Fibroblast of peridontal ligament (primary cell): ENCODE results near the gene EXO5.
A peak's percentile ranks its signal among the peaks of the same experiment; 100 is the strongest.
"Not testable (repeated sequence)": the region's sequence is repeated elsewhere in the genome, so short reads cannot be mapped to it uniquely, and the experiment has no call there.

Experiments used
- DNase-seq: peaks from one replicate; pipeline ENCODE4 v3.0.0-alpha.2; 2010; ENCODE audit errors: extremely low read depth

Gene EXO5, protein sequence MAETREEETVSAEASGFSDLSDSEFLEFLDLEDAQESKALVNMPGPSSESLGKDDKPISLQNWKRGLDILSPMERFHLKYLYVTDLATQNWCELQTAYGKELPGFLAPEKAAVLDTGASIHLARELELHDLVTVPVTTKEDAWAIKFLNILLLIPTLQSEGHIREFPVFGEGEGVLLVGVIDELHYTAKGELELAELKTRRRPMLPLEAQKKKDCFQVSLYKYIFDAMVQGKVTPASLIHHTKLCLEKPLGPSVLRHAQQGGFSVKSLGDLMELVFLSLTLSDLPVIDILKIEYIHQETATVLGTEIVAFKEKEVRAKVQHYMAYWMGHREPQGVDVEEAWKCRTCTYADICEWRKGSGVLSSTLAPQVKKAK

DNA sequence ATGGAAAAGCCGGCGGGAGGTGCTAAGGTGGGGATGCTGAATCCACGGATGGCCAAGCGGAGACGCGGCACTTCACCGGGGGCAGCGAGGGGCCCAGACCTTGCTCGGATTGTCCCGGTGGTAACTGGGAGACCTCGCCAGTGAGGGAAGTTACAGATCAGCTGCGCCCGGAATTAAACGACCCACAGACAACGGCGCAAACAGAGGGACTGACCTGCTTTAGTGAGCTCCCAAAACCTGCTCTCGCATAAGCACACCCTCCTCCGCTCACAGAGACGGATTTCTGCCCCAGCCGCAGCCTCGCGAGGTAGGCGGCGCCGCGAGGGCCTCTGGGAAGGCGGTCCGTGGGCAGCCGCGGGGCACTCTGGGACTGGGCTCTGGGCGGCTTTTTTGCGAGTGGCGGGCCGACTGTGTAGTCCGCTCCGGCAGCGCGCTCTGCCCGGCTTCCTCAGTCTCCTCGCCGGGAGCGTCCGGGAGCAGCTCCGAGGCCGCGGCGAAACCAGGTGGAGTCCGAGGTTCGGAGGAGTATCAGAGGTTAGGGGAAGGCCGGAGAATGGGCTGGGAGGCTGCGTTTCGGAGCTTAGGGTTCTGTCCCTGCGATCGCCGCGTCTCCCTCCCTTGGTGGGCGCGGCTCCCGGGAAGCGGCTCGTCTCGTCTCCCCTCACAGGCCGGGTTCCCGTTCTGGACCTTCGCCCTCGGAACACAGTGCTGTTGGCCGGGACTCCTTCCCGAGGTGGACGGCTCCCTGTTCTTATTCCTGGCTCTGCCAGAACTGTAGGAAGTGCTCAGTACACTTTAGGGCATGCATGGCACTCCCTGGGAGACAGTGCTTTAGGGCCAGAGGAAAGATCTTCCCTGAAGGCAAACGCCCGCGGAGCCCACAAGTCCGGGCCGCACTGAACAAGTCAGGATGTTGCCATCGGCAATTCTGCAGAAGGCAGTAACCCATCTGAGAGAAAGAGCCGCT lies at the start of gene EXO5:
Gene EXO5, plus strand, starts transcription at position 393 of the 967 bp plus-strand sequence. CDS start 5,778 bp downstream, outside the sequence.
- peak; percentile 66 for DNase-seq

DNA sequence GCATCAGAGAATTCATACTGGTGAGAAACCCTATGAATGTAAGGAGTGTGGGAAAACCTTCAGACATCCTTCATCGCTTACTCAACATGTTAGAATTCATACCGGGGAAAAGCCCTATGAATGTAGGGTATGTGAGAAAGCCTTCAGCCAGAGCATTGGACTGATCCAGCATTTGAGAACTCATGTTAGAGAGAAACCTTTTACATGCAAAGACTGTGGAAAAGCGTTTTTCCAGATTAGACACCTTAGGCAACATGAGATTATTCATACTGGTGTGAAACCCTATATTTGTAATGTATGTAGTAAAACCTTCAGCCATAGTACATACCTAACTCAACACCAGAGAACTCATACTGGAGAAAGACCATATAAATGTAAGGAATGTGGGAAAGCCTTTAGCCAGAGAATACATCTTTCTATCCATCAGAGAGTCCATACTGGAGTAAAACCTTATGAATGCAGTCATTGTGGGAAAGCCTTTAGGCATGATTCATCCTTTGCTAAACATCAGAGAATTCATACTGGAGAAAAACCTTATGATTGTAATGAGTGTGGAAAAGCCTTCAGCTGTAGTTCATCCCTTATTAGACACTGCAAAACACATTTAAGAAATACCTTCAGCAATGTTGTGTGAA lies 45.5 kb upstream of the EXO5 start:
- DNase-seq = peak; percentile 10

DNA sequence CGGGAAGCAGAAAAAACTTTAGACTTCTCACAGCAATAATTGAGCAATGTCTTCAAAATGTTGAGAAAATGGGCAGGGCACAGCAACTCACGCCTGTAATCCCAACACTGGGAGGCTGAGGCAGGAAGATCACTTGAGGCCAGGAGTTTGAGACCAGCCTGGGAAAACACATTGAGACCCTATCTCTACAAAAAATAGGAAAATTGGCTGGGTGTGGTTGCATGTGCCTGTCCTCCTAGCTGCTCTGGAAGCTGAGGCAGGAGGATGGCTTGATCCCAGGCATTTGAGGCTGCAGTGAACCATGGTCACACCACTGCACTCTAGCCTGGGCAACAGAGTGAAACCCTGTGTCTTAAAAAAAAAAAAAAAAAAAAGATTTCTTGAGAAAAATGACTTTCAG lies 39.2 kb upstream of the EXO5 start:
- no peak for DNase-seq

DNA sequence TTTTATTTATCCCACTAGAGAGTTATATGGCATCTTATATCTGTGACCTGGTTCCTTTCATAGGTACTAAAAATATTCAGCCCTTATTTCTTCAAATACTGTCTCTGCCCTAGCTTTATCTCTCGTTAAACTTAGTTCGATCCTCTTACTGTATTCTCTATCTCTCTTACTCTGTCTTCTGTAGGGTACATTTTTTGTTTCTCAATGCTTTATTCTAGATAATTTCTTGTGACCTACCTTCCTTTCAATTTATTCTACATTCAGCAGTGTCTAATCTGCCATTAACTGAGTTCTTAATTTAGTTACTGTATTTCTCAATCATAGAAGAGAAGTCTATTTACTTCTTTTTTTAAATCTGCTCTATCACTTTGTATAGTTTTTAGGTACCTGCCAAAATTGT lies 33.3 kb upstream of the EXO5 start:
- no peak for DNase-seq

DNA sequence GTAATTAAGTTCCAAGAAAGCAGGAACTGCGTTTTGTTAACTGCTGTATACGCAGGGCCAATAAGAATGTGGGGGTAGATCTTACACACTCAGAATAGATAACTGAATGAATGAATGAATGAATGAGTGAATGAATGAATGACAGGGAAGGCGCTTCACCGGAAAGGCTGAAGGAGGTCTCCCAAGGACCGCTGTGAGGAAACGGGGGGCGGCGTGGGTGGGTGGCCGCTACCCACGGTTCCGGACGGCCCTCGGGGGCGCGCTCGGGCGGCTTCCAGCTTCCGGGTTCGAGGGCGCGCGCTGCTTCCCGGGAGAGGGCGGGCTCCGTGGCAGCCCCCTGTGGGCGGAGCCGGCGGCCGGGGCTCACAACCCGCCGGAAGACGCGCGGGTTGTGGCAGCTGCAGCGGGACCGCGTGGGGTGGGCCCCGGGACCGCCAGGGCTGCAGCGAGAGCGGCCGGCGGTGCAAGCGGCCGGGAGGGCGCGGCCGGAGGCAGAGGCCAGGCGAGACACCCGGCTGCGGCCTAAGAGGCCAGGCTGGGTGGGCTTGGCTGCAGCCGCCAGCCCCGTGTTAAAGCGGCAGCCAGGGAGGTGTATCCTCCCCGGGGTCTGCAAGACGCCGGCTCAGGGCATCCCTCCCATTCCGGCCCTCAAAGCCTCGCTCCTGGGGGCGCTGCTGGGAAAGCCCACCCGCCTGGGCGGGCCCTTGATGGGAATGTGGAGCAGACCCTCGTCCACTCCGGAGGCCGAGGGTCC lies 31.5 kb upstream of the EXO5 start, which contains the start of gene ZFP69:
Gene ZFP69, plus strand, starts transcription at position 367 of the 754 bp plus-strand sequence. CDS start 2,072 bp downstream, outside the sequence.
- peak; percentile 35 for DNase-seq

DNA sequence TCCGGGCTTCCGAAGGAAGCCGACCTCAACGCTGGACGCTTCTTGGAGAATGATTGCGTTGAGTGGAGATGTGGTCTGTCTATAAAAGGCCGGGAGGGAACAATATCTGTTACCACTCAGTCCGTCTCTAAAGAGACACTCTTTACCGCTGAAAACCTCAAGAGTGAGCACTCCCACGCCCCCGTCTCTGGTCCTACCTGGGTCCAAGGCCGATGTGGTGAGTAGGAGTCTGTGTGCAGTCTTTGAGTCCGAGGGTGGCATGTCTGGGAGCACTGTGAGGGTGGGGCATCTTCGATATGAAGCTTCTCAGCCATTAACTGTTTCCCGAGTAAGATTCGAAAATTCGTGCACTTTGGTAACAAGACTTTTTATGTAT lies 30.9 kb upstream of the EXO5 start:
- DNase-seq = peak; percentile 24

DNA sequence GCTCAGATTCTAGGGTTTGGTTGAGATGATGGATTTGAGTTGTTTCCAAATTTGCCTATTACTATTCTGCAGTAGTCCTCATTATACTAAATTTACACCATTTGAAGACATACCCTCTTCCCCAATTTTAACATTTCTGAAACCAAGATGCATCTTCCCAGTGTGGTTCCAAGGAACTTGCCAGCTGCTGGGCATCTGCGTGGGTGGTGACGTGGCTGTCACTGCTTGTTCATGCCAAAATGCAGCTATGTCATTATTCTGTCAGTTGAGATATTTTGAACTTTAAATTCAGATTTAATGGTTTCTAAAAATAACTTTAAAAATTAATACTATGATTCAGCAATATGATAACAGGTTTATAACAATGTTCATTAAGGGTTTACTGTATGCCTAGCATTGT lies 30.3 kb upstream of the EXO5 start:
- peak; percentile 16 for DNase-seq

DNA sequence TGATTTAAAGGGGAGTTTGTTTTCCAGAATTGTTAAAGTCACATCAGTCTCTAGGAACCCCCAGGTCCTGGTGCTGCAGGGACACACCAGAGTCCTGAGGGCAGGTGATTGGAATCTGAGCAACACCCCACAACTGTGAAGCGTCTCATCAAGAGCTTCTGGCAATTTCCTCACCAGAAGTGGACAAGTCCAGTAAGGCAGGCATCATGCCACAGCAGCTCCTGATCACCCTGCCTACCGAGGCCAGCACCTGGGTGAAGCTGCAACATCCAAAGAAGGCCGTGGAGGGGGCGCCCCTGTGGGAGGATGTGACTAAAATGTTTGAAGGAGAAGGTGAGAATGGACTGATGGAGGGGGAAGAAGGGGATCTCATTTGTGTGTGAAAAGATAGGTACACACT lies 29.4 kb upstream of the EXO5 start:
- no peak for DNase-seq

DNA sequence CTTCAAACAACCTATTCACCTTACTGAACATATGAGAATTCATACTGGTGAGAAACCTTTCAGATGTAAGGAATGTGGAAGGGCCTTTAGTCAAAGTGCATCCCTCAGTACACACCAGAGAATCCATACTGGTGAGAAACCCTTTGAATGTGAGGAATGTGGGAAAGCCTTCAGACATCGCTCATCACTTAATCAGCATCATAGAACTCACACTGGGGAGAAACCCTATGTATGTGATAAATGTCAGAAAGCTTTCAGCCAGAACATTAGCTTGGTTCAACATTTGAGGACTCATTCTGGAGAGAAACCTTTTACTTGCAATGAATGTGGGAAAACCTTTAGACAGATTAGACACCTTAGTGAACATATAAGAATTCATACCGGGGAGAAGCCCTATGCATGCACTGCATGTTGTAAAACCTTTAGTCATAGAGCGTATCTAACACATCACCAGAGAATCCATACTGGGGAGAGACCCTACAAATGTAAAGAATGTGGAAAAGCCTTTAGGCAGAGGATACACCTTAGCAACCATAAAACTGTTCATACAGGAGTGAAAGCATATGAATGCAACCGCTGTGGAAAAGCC lies 13.2 kb upstream of the EXO5 start:
- DNase-seq = no peak

DNA sequence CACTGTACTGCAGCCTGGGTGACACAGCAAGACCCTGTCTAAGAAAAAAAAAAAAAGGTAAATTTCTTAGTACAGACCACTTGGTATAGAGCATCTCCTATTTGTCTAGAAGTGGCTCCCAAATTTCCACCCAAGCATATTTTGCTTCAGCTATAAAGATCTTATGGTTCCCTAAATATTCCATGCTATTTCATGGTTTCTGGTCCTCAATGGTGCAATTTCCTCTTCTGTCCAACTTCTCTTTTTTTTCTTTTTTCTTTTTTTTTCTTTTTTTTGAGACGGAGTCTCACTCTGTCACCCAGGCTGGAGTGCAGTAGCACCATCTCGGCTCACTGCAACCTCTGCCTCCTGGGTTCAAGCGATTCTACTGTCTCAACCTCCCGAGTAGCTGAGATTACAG lies 5.9 kb upstream of the EXO5 start:
- DNase-seq = not testable (repeated sequence)

DNA sequence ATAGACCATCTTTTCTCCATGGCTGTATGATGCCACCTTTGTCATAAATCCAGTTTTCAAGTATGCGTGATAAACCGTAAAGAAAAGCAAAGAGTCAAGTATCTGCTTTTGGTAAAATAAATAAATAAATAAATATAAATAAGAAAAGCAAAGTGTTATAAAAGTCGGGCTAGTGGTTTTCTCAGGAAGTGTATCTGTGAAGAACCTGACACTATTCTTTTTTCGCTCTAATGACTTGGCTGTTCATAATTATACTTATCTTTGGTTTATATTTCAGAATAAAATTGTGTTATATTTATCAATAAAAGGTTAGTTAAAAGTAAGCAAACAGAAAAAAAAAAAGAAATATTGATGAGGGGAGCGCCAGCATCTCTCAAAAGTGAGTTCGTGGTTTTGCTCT lies 594 bp upstream of the EXO5 start:
- DNase-seq = no peak

DNA sequence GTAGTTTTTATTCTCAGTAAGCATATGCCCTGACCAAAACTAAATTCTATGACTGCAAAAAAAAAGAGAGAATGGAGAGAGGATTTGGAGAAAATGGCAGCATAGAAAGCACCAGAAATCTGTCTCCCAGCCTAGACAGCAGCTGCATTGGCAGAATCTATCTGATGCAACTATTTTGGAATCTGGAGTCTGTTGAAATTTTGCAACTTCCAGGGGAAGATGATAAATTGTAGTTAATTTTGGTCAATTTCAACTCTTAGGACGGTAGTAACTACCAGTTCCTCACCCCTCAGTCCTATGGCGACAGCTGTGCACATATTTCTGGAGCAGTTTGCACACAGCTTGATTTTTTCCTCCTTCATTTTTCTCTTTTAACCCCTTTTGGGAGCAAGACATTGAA lies 10.9 kb downstream of the EXO5 start:
- DNase-seq = no peak

DNA sequence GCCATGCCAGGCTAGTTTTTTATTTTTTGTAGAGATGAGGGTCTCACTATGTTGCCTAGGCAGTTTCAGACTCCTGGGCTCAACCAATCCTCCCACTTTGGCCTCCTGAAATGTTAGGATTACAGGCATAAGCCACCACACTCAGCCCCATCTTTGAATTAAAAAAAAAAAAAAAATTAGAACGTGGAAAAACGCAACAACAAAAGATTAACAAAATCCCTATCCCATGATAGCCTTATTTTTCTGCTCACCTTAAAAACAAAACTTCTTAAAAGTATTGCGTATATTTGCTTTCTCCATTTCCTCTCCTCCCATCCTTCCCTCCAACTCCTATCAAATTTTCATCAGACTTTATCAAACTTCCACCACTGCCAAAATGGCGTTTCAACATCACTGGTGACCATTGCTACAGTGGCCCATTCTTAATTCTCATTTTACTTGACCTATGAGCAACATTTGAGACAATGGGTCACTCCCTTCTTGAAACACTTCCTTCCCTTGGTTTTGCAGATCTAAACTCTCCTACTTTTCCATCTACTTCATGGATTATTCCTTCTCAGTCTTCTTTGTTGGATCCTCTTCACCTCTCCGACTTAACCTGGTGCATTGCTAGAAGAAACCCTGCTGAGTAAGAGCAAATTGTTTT lies 22.3 kb downstream of the EXO5 start:
- DNase-seq = peak; percentile 44

DNA sequence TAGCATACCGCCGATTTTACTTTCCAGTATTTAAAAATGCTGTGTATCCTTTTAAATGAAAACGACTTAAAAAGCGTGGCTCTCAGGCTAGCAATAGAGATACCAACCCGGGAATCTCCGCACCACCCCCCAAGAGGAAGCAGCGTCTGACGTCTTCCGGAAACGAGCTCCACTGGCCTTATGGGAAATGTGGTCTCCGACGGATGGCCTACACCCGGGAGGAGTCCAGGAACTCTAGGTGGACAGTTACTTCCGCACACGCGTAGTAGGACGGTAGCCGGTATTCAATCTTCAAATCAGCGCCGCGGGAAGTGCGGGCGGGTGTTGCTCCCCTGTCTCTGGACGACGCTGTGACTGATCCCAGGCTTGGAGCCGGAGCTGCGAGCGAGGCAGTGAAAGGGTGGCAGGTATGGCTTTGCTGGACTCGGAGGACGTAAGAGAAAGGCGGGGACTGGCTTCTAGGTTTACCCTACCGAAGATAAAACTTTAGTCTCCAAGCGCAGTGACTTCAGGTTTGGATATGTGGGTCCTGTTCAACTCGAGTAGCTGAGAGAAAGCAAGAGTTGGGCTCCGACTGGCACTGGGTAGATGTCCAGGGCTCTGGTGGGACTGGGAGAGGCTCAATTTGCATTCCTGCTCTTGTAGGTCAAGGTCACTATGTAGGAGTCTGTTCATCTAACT lies 23.0 kb downstream of the EXO5 start, which contains the start of gene ZNF684:
Gene ZNF684, plus strand, starts transcription at position 257 of the 681 bp plus-strand sequence. CDS start 1,530 bp downstream, outside the sequence.
- DNase-seq = peak; percentile 91

DNA sequence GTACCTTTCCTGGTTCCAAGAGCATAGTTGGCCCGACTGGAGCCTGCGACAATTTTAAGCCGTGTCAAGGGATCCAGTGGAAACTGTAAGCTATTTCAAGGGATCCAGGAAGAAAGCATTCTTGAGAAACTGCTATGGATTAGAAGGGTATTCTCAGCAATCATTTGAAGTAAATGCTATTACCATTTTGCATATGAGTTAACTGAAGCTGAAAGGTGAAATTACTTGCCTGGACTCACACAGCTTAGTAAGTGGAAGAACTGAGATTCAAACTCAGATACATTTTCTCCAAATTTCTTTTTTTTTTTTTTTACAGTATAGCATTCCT lies 23.5 kb downstream of the EXO5 start:
- no peak for DNase-seq

DNA sequence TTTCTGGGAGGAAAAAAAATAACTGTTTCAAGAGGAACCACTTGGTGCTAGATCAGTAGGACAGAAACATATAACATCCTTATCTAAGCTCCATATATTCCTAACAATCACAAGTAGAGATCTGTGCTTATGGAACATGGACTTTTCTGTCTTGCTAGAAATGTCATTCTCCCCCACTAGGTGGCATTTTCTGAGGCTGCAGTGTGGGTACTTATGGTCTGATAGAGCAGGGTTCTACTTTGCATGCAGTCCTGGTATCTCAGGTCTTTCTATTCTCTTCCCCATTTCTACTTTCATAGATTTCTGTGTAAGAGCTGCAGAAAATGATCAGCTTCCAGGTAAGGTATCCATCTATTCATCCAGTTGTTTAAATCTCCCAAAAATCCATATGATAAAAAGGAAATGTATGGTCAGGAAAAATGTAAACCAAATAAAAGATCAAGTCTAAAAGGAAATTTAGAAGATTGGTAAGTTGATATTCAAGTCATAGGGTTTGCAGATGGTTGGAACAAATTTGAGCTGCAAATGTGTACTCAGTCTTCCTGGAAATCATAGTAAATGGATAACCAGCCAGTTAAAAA lies 24.4 kb downstream of the EXO5 start:
- DNase-seq = peak; percentile 62

DNA sequence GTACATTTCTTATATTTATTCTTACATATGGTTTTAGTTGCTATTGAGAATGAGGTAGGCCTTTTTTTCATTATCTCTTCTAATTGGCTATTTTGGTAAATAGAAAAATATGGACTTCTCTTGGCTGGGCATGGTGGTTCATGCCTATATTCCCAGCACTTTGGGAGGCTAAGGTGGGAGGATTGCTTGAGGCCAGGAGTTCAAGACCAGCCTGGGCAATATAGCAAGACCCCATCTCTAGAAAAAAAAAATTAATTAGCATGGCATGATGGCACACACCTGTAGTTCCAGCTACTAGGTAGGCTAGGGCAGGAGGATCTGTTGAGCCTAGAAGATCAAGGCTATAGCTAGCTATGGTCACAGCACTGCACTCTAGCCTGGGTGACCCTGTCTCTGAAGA lies 26.0 kb downstream of the EXO5 start:
- no peak for DNase-seq

DNA sequence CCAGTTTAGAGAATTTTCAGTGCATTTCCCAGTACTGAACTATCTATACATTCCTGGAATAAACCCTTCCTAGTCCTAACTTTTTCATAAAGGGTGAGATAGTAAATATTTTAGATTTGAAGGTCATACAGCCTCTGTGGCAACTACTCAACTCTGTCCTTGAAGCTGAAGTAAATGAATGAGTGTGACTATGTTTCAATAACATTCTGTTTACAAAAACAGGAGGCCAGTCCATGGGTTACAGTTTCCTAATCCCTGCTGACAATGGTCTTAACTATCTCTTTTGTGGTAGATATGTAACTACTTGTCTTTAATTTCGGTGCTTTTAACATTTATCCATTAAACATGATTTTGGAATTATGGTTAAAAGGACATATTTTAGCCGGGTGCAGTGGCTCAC lies 27.2 kb downstream of the EXO5 start:
- DNase-seq = no peak

DNA sequence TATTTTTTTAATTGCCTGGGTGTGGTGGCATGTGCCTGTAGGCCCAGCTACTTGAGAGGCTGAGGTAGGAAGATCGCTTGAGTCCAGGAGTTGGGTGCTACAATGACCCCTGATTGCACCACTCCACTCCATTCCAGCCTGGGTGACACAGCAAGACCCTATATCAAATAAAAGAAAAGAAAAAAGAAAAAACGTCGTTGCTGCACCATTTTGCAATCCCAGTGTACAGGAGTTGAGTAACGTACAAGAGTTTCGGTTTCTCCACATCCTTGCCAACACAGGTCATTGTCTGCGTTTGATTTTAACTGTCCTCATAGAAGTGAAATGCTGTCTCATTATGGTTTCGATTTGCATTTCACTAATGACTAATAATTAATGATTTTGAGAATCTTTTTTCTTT lies 30.8 kb downstream of the EXO5 start:
- no peak for DNase-seq

DNA sequence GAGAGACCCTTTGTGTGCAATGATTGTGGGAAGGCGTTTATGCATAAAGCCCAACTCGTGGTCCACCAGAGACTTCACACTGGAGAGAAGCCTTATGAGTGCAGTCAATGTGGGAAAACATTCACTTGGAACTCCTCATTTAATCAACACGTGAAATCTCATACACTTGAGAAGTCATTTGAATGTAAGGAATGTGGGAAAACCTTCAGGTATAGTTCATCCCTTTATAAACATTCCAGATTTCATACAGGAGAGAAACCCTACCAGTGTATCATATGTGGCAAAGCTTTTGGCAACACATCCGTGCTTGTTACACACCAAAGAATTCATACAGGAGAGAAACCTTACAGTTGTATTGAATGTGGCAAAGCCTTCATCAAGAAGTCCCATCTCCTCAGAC lies 38.4 kb downstream of the EXO5 start:
- DNase-seq = no peak
